ENCODE results near the gene PSMA4.
A peak's percentile ranks its signal among the peaks of the same experiment; 100 is the strongest.
"Not testable (repeated sequence)": the region's sequence is repeated elsewhere in the genome, so short reads cannot be mapped to it uniquely, and the experiment has no call there.

The PSMA4 gene

GRCh38 chr15:78552597-78552996 is 12.4 kb downstream of the PSMA4 start:
- DNase-seq = no peak

- DNase-seq = not testable (repeated sequence)
Measured at GRCh38 chr15:78560201-78560600, 20.0 kb downstream of the PSMA4 start.

- no peak for DNase-seq
Measured at GRCh38 chr15:78561490-78561889, 21.2 kb downstream of the PSMA4 start.

GRCh38 chr15:78563092-78563491 is 22.8 kb downstream of the PSMA4 start:
- no peak for DNase-seq

GRCh38 chr15:78564743-78565096 is 24.5 kb downstream of the PSMA4 start:
- DNase-seq = no peak

GRCh38 chr15:78565097-78565950 is 25.1 kb downstream of the PSMA4 start, which contains the start of gene CHRNA5:
Gene CHRNA5, plus strand, starts transcription at chr15:78565520. Its CDS starts 200 bp downstream, at chr15:78565720.
- peak; percentile 70 for DNase-seq

- no peak for DNase-seq
Measured at GRCh38 chr15:78565951-78566774, 25.9 kb downstream of the PSMA4 start.

- no peak for DNase-seq
Measured at GRCh38 chr15:78567531-78567930, 27.3 kb downstream of the PSMA4 start.

GRCh38 chr15:78570710-78571109 is 30.5 kb downstream of the PSMA4 start:
- no peak for DNase-seq

- no peak for DNase-seq
Measured at GRCh38 chr15:78571382-78571781, 31.1 kb downstream of the PSMA4 start.

GRCh38 chr15:78573416-78573815 is 33.2 kb downstream of the PSMA4 start:
- DNase-seq = no peak

GRCh38 chr15:78574944-78575343 is 34.7 kb downstream of the PSMA4 start:
- no peak for DNase-seq

- DNase-seq = no peak
Measured at GRCh38 chr15:78597583-78597982, 57.3 kb downstream of the PSMA4 start.

- no peak for DNase-seq
Measured at GRCh38 chr15:78598348-78598747, 58.1 kb downstream of the PSMA4 start.

GRCh38 chr15:78599189-78599588 is 58.9 kb downstream of the PSMA4 start:
- DNase-seq = no peak
